ENCODE data around the gene CREBZF. TPM values are rescaled to one million over a fixed set of nuclear protein-coding genes. Genes with fewer than 3 reads are reported as not detected.
A peak's percentile ranks its signal among the peaks of the same experiment; 100 is the strongest.

Gene CREBZF
- total RNA-seq, 1 donor from 2014 or later: 109 TPM

- no peak overlapping the region for H3K4me3 Mint-ChIP-seq
- H4K20me1 ChIP-seq (ENCODE audit: low read depth): no peaks in the 10 kb centered on the region
- no peaks in the 10 kb centered on the region for H3F3A ChIP-seq (ENCODE audit: low read depth)
- H3K4me1 Mint-ChIP-seq: peaks cover 15% of the 10 kb centered on the region
- no peaks in the 10 kb centered on the region for H3K36me3 ChIP-seq
- no peak overlapping the region for H3K4me2 ChIP-seq
- H3K27me3 Mint-ChIP-seq (ENCODE audit: insufficient read depth, low read depth): no peaks in the 10 kb centered on the region
- no peak overlapping the region for H3K9ac ChIP-seq
- H3K9me3 Mint-ChIP-seq: no peaks in the 10 kb centered on the region
- H3K4me3 ChIP-seq: no peak overlapping the region
- H3K27ac ChIP-seq: no peak overlapping the region
- H3K27me3 ChIP-seq: no peaks in the 10 kb centered on the region
- H3K4me1 ChIP-seq: peaks cover 21% of the 10 kb centered on the region
- TF ChIP-seq EZH2 (IDR thresholded peaks at IDR 0.05) (no peak), CTCF (IDR thresholded peaks at IDR 0.05) (no peak), EZH2phosphoT487 (IDR thresholded peaks at IDR 0.05) (no peak)
- H2AFZ ChIP-seq (replicated peaks): peak overlapping the region; percentile 26
- H3K36me3 Mint-ChIP-seq: no peaks in the 10 kb centered on the region
- no peaks in the 10 kb centered on the region for H3K9me3 ChIP-seq (ENCODE audit: low read depth)
- no peaks in the 10 kb centered on the region for H3K79me2 ChIP-seq (ENCODE audit: low read depth)
- H3K27ac Mint-ChIP-seq: no peak overlapping the region
- no peak for DNase-seq (ENCODE audit: low spot score)
These were observed 17.7 kb upstream of the CREBZF start for GRCh38 chr11:85682330-85683305.

- no peak for DNase-seq (ENCODE audit: low spot score)
- H3K9ac ChIP-seq: no peak overlapping the region
- H3K27ac ChIP-seq: no peak overlapping the region
- H3K4me3 Mint-ChIP-seq: no peak overlapping the region
- no peaks in the 10 kb centered on the region for H3K9me3 Mint-ChIP-seq
- no peaks in the 10 kb centered on the region for H3K9me3 ChIP-seq (ENCODE audit: low read depth)
- no peak for TF ChIP-seq CTCF (IDR thresholded peaks at IDR 0.05)
- no peak for TF ChIP-seq EZH2phosphoT487 (IDR thresholded peaks at IDR 0.05)
- no peak for TF ChIP-seq EZH2 (IDR thresholded peaks at IDR 0.05)
- no peak overlapping the region for H3K4me2 ChIP-seq
- H3F3A ChIP-seq (ENCODE audit: low read depth): no peaks in the 10 kb centered on the region
- no peaks in the 10 kb centered on the region for H3K79me2 ChIP-seq (ENCODE audit: low read depth)
- H3K27ac Mint-ChIP-seq: no peak overlapping the region
- H3K27me3 ChIP-seq: no peaks in the 10 kb centered on the region
- H3K4me1 Mint-ChIP-seq: peaks cover 14% of the 10 kb centered on the region
- no peaks in the 10 kb centered on the region for H3K36me3 Mint-ChIP-seq
- H3K4me3 ChIP-seq: no peak overlapping the region
- H4K20me1 ChIP-seq (ENCODE audit: low read depth): no peaks in the 10 kb centered on the region
- H2AFZ ChIP-seq (replicated peaks): no peak overlapping the region
- peaks cover 21% of the 10 kb centered on the region for H3K4me1 ChIP-seq
- H3K36me3 ChIP-seq: no peaks in the 10 kb centered on the region
- no peaks in the 10 kb centered on the region for H3K27me3 Mint-ChIP-seq (ENCODE audit: insufficient read depth, low read depth)
These were observed 16.0 kb upstream of the CREBZF start for GRCh38 chr11:85680897-85681296.

GRCh38 chr11:85679576-85679975 lies 14.6 kb upstream of the CREBZF start:
- Mint-ChIP-seq H3K9me3 (no peaks in the 10 kb centered on the region), H3K4me3 (no peak overlapping the region), H3K27me3 (ENCODE audit: insufficient read depth, low read depth) (peaks cover 2% of the 10 kb centered on the region), H3K27ac (no peak overlapping the region), H3K36me3 (no peaks in the 10 kb centered on the region), H3K4me1 (peaks cover 7% of the 10 kb centered on the region)
- Histone ChIP-seq H2AFZ (replicated peaks) (no peak overlapping the region), H3K4me2 (no peak overlapping the region), H3K27me3 (no peaks in the 10 kb centered on the region), H3K9ac (no peak overlapping the region), H3K36me3 (no peaks in the 10 kb centered on the region), H3F3A (ENCODE audit: low read depth) (no peaks in the 10 kb centered on the region), H4K20me1 (ENCODE audit: low read depth) (no peaks in the 10 kb centered on the region), H3K9me3 (ENCODE audit: low read depth) (no peaks in the 10 kb centered on the region), H3K4me1 (peaks cover 21% of the 10 kb centered on the region), H3K79me2 (ENCODE audit: low read depth) (no peaks in the 10 kb centered on the region), H3K27ac (no peak overlapping the region), H3K4me3 (no peak overlapping the region)
- no peak for DNase-seq (ENCODE audit: low spot score)
- no peak for TF ChIP-seq EZH2 (IDR thresholded peaks at IDR 0.05)
- no peak for TF ChIP-seq EZH2phosphoT487 (IDR thresholded peaks at IDR 0.05)
- no peak for TF ChIP-seq CTCF (IDR thresholded peaks at IDR 0.05)

Measured in neural progenitor cell (in vitro differentiated cells).